ENCODE data around the gene HMGN1.
A peak's percentile ranks its signal among the peaks of the same experiment; 100 is the strongest.
"Not testable (repeated sequence)": the region's sequence is repeated elsewhere in the genome, so short reads cannot be mapped to it uniquely, and the experiment has no call there.

Gene HMGN1

GRCh38 chr21:39348355-39349210, at the start of gene HMGN1:
HMGN1 (minus strand) TSS chr21:39349088; CDS start chr21:39348917, 171 bp downstream.
- H3K27ac Mint-ChIP-seq, result peak within 1 kb of the TSS; percentile 98
- peaks cover 41% of the 10 kb centered on the region for H3K4me1 Mint-ChIP-seq
- ATAC-seq (peak; percentile 53), DNase-seq (peak; percentile 90)
- no peaks in the 10 kb centered on the region for H3K9me3 Mint-ChIP-seq
- peaks cover 38% of the 10 kb centered on the region for H3K36me3 Mint-ChIP-seq (ENCODE audit: low read depth)
- peaks cover 4% of the 10 kb centered on the region for H3K27me3 Mint-ChIP-seq
- peak within 1 kb of the TSS; percentile 93 for H3K4me3 Mint-ChIP-seq

GRCh38 chr21:39397646-39398385, 48.9 kb upstream of the HMGN1 start:
- DNase-seq, result no peak
- Mint-ChIP-seq H3K27me3 (no peaks in the 10 kb centered on the region), H3K4me3 (no peak overlapping the region), H3K27ac (no peak overlapping the region), H3K36me3 (ENCODE audit: low read depth) (peaks cover 22% of the 10 kb centered on the region), H3K4me1 (no peaks in the 10 kb centered on the region), H3K9me3 (no peaks in the 10 kb centered on the region)
- ATAC-seq, result no peak

- Mint-ChIP-seq H3K4me3 (no peak overlapping the region), H3K27ac (no peak overlapping the region), H3K27me3 (no peaks in the 10 kb centered on the region), H3K4me1 (peaks cover 10% of the 10 kb centered on the region), H3K9me3 (no peaks in the 10 kb centered on the region), H3K36me3 (ENCODE audit: low read depth) (peaks cover 35% of the 10 kb centered on the region)
- ATAC-seq (no peak), DNase-seq (no peak)
These were observed 44.1 kb upstream of the HMGN1 start for GRCh38 chr21:39392981-39393380.

DNA sequence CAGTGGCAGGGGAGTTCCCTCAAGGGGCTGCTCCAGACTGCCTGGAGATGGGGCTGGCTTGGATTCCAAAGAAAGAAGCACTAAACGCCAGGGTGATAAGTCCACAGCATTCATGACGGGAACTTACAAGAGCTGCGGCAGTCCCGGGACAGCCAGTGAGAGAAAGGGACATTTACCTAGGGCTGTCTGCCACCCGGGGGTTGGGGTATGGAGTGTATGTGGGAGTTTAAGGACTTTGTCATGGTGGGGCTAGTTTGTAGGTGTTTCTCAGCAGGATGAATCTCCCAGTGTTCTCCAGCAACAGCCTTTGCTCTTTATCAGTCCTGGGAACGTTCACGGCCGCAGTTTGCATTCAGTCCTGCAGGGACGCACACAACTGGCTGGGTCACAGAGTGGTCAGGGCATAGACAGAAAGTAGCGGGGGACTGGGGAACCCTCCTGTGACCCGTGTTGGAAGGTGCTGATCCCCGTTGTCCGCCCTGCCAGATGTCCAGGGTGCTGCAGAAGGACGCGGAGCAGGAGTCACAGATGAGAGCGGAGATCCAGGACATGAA, 41.4 kb upstream of the HMGN1 start:
- no peaks in the 10 kb centered on the region for H3K9me3 Mint-ChIP-seq
- H3K27ac Mint-ChIP-seq, result no peak overlapping the region
- peaks cover 27% of the 10 kb centered on the region for H3K36me3 Mint-ChIP-seq (ENCODE audit: low read depth)
- H3K27me3 Mint-ChIP-seq, result no peaks in the 10 kb centered on the region
- ATAC-seq, result no peak
- DNase-seq, result no peak
- peaks cover 31% of the 10 kb centered on the region for H3K4me1 Mint-ChIP-seq
- H3K4me3 Mint-ChIP-seq, result no peak overlapping the region

- Mint-ChIP-seq H3K36me3 (ENCODE audit: low read depth) (peaks cover 19% of the 10 kb centered on the region), H3K27ac (no peak overlapping the region), H3K4me3 (peak overlapping the region; percentile 88), H3K4me1 (peaks cover 39% of the 10 kb centered on the region), H3K9me3 (no peaks in the 10 kb centered on the region), H3K27me3 (no peaks in the 10 kb centered on the region)
- ATAC-seq (no peak), DNase-seq (no peak)
These were observed 39.9 kb upstream of the HMGN1 start for GRCh38 chr21:39388811-39389155.

GRCh38 chr21:39388038-39388810, 39.3 kb upstream of the HMGN1 start:
- no peaks in the 10 kb centered on the region for H3K9me3 Mint-ChIP-seq
- H3K4me1 Mint-ChIP-seq, result peaks cover 39% of the 10 kb centered on the region
- peaks cover 17% of the 10 kb centered on the region for H3K36me3 Mint-ChIP-seq (ENCODE audit: low read depth)
- peak overlapping the region; percentile 88 for H3K4me3 Mint-ChIP-seq
- no peaks in the 10 kb centered on the region for H3K27me3 Mint-ChIP-seq
- H3K27ac Mint-ChIP-seq, result peak overlapping the region; percentile 93
- ATAC-seq (peak; percentile 82), DNase-seq (peak; percentile 96)

GRCh38 chr21:39387461-39388037, 38.7 kb upstream of the HMGN1 start:
- no peaks in the 10 kb centered on the region for H3K27me3 Mint-ChIP-seq
- ATAC-seq (peak; percentile 47), DNase-seq (peak; percentile 96)
- H3K27ac Mint-ChIP-seq, result peak overlapping the region; percentile 93
- H3K4me3 Mint-ChIP-seq, result peak overlapping the region; percentile 88
- peaks cover 11% of the 10 kb centered on the region for H3K36me3 Mint-ChIP-seq (ENCODE audit: low read depth)
- no peaks in the 10 kb centered on the region for H3K9me3 Mint-ChIP-seq
- peaks cover 39% of the 10 kb centered on the region for H3K4me1 Mint-ChIP-seq

DNA sequence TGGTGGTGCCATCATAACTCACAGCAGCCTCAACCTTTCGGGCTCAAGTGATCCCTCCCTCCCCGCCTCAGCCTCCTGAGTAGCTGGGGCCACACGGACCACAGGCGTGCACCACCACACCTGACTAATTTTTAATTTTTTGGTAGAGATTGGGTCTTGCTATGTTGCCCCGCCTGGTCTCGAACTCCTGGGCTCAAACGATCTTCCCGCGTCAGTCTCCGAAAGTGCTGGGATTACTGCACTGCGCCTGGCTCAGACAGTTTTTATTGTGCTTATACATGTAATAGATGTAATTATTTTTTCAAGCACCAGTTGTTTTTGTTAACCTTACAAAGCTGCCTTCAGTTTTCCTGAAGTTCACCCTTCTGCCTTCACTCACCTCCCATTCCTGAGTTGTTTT, 38.0 kb upstream of the HMGN1 start:
- ATAC-seq (no peak), DNase-seq (no peak)
- peaks cover 11% of the 10 kb centered on the region for H3K36me3 Mint-ChIP-seq (ENCODE audit: low read depth)
- H3K27ac Mint-ChIP-seq, result peak overlapping the region; percentile 93
- H3K4me1 Mint-ChIP-seq, result peaks cover 44% of the 10 kb centered on the region
- H3K4me3 Mint-ChIP-seq, result peak overlapping the region; percentile 88
- H3K9me3 Mint-ChIP-seq, result no peaks in the 10 kb centered on the region
- no peaks in the 10 kb centered on the region for H3K27me3 Mint-ChIP-seq

- DNase-seq, result no peak
- no peaks in the 10 kb centered on the region for H3K9me3 Mint-ChIP-seq
- peaks cover 47% of the 10 kb centered on the region for H3K4me1 Mint-ChIP-seq
- H3K27ac Mint-ChIP-seq, result peak overlapping the region; percentile 59
- no peaks in the 10 kb centered on the region for H3K27me3 Mint-ChIP-seq
- no peak for ATAC-seq
- peaks cover 6% of the 10 kb centered on the region for H3K36me3 Mint-ChIP-seq (ENCODE audit: low read depth)
- peak overlapping the region; percentile 69 for H3K4me3 Mint-ChIP-seq
These were observed 37.3 kb upstream of the HMGN1 start for GRCh38 chr21:39386194-39386593.

DNA sequence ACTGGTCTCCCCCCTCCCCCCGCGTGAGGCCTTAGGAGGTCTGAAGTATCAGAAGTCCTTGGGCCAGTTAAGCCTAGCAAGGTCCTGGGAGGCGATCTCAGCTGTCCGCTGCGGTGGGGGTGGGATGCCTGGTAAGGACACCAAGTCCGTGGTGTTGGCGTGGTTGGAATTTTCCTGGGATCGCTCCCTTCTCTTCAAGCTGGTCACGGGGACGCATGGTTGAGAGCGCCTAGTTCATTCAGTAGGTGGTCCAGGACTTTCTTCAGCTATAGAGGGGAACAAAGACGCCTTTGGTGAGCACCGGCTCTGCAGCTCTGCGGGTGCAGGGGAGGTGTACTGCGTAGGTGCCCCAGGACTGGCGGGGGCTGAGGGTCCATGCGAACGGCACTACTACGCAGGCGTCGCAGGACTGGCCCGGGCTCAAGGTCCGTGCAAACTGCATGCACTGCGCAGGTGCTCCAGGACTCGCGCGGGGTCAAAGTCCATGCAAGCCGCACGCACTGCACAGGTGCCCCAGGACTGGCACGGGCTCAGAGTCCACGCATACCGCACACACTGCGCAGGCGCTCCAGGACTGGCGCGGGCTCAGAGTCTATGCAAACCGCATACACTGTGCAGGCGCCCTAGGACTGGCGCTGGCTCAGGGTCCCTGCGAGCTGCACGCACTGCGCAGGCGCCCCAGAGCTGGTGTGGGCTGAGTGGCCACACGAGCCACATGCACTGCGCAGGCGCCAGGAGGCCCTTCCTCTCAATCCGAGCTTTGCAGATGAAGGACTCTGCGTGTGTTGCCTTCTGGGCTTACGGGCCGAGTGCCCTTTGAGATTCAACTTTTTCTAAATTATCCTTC, 36.6 kb upstream of the HMGN1 start:
- Mint-ChIP-seq H3K9me3 (no peaks in the 10 kb centered on the region), H3K27ac (peak overlapping the region; percentile 59), H3K4me1 (peaks cover 51% of the 10 kb centered on the region), H3K27me3 (no peaks in the 10 kb centered on the region), H3K36me3 (ENCODE audit: low read depth) (peaks cover 5% of the 10 kb centered on the region), H3K4me3 (peak overlapping the region; percentile 69)
- peak; percentile 76 for DNase-seq
- peak; percentile 66 for ATAC-seq

DNA sequence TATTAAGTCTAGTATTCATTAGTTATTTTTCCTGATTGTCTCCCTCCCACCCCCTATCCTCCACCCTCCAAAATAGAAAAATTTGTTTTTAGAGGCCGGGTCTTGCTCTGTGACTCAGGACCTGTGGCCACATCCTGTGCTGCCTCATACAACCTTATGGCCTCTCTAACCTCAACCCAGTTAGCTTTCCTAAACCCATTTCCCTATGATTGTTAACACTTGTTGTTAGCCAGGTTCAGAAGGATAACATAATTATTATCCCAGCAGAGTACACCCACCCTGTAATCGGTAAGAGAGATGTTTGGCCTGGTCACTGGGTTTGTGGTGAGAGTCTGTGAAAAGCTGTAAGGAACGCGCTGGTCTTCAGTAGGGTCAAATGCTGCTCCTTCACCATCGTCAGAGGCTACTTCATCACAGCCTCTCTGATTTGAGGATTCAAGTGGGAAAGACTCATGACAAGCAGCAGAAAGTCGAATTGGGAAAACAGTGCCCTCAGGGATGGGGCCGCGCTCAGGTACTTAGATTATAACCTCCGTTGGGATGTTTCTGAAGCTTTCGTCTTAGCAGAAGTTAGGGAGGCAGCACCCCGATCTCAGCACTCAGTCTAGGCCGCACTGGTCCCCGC, 35.9 kb upstream of the HMGN1 start:
- ATAC-seq, result no peak
- H3K4me1 Mint-ChIP-seq, result peaks cover 54% of the 10 kb centered on the region
- peaks cover 5% of the 10 kb centered on the region for H3K36me3 Mint-ChIP-seq (ENCODE audit: low read depth)

DNA sequence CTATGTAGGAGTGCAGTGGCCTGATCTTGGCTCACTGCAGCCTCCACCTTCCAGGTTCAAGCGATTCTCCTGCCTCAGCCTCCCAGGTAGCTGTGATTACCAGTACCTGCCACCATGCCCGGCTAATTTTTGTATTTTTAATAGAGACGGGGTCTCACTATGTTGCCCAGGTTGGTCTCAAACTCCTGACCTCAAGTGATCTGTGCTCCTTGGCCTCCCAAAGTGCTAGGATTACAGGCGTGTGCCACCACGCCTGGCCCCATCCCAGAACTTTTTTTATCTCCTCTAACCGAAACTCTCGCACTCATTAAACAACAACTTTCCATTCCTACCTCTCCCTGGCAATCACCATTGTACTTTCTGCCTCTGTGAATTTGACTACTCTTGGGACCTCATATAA, 33.2 kb upstream of the HMGN1 start:
- Mint-ChIP-seq H3K4me3 (peak overlapping the region; percentile 3), H3K4me1 (peaks cover 38% of the 10 kb centered on the region)
- not testable (repeated sequence) for H3K9me3 Mint-ChIP-seq; H3K27me3 Mint-ChIP-seq; H3K27ac Mint-ChIP-seq; H3K36me3 Mint-ChIP-seq (ENCODE audit: low read depth); ATAC-seq; DNase-seq

More for the DNA sequence above, 35.9 kb upstream of the HMGN1 start:
- H3K9me3 Mint-ChIP-seq, result no peaks in the 10 kb centered on the region
- no peak for DNase-seq
- H3K27me3 Mint-ChIP-seq, result no peaks in the 10 kb centered on the region
- H3K27ac Mint-ChIP-seq, result peak overlapping the region; percentile 12
- peak overlapping the region; percentile 20 for H3K4me3 Mint-ChIP-seq

GRCh38 chr21:39381009-39381408, 32.1 kb upstream of the HMGN1 start:
- Mint-ChIP-seq H3K36me3 (ENCODE audit: low read depth) (peaks cover 2% of the 10 kb centered on the region), H3K27ac (peak overlapping the region; percentile 76), H3K4me3 (peak overlapping the region; percentile 94), H3K27me3 (peaks cover 4% of the 10 kb centered on the region), H3K9me3 (no peaks in the 10 kb centered on the region), H3K4me1 (peaks cover 28% of the 10 kb centered on the region)
- DNase-seq (no peak), ATAC-seq (no peak)
